IPS-18c (cell line): Measurements from ENCODE around the gene TRAF5.

Source experiments
- H3K4me3 ChIP-seq: 2 replicates; pipeline ENCODE4 v1.7.0; 2013; ENCODE audit warnings: low read depth, mild to moderate bottlenecking, low read length, moderate library complexity; ENCODE audit not compliant: insufficient read depth
- H3K9me3 ChIP-seq: one replicate; pipeline ENCODE4 v1.6.1; 2013; ENCODE audit warnings: mild to moderate bottlenecking, low read length, moderate library complexity; ENCODE audit not compliant: control insufficient read depth, insufficient read depth

TRAF5 gene

DNA sequence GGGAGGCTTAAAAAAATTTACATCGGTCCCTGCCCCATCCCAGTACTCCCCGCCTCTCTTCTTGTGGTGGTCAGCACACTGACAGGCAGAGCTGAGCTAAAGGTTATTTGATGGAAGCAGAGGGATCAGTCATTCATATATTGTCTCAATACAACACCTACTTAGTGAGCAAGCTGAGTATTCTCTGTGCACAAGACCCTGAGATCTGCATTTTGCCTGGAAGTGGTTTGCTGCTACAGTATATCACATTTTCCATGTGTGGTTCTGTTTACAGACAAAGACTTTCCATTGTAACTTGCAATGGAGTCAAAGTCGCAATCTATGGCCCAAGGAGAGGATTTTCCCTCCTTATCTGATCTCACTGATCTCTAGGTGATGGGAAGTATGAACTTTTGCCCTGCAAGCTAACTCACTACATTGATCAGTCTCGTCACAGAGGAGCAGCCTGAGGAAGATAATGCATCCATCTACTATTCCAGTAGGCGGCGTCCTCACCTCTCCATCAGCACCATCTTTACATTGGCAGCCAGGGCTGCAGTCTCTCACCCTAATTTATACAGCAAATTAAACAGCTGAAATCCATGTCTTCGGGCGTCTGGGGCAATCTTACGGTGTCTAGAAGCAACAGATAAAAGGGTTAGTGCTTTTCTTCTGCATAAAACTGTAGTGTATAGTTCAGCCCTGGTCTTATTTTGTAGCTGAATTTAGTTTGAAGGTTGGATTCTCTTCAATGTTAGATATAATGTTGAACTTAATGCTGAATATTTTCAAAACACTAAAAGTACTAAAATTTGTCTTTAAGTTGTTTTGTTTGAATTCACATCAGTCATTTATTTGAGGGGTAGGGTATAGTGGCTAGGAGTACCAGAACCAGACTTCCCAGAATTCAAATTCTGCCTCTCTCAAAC lies 3.2 kb upstream of the TRAF5 start:
- Histone ChIP-seq H3K4me3 (no peak overlapping the region), H3K9me3 (no peaks in the 10 kb centered on the region)

DNA sequence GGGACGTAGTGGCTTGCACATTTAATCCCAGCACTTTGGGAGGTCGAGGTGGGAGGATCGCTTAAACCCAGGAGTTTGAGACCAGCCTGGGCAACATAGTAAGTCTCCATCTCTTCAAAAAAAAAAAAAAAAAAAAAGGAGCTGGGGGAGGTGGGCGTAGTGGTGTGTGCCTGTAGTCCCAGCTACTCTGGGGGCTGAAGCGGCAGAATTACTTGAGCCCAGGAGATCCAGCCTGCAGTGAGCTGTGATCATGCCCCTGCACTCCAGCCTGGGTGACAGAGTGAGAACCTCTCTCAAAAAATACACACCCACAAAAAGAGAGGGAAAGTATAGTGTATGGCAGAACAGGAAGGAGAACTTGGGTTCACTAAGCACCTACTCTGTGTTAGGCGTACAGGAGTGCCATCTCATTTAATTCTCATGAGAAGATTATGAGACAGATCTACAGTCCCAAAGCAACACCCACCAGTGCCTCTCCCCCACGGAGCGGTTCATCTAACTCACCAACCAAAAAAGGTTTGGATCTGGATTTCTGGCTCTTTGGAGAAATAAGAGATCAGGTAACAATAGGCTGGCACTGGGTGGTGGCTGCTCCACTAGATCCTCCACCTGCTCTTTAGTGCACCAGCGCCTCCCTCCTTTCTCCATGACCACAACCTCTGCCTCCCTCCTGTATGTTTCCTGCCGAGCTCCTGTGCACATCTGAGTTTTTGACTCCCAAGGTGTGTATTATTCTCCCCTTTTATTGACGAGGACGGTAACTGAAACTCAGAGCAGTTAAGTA lies 1.4 kb upstream of the TRAF5 start:
- no peaks in the 10 kb centered on the region for H3K9me3 ChIP-seq
- H3K4me3 ChIP-seq: no peak overlapping the region

DNA sequence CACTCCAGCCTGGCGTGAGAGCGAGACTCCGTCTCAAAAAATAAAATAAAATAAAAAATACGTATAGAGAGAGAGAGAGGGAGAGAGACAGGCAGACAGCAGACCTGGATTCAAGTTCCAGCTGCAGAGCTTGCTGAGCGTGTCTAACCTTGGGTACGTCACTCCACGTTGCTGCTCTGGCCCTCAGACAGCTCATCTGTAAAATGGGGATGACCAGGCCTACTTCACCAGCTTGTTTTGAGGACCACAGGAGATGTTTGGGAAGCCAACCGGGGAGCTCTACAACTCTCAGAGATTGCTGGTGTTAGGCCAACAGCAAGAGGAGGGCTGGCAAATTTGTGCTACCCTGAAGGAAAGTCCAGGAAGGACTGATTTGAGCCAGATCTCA lies 499 bp upstream of the TRAF5 start:
- Histone ChIP-seq H3K4me3 (no peak overlapping the region; the same call in 1 of the 2 replicates), H3K9me3 (no peaks in the 10 kb centered on the region)

DNA sequence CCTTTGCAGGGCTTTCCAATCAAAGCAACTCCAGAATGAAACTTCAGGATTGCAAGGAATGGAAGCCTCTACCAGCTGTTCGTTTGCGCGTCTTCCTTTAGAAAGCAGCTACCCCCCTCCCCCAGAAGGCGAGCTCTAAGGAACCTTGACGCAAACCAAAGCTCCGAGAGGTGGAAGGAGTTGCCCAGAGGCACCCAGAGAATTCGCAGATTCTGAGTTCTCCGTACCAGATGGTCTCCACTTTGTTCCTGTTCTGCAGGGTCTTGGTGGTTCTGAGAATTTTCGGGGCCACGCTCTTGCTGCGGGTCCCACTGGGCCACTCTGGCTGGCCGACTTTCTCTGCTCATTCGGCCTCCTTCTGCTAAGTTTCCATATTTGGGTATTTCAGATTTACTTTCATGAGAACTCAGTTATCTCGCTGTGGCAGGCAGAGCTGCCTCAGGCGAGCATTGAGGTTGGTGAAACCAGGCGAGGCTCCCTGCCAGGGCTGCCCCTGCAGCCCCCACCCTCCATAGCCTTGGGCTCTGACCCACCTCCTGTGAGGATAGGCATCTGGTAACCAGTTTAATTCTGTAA lies 801 bp downstream of the TRAF5 start:
- H3K4me3 ChIP-seq: peak overlapping the region; percentile 66
- no peaks in the 10 kb centered on the region for H3K9me3 ChIP-seq

DNA sequence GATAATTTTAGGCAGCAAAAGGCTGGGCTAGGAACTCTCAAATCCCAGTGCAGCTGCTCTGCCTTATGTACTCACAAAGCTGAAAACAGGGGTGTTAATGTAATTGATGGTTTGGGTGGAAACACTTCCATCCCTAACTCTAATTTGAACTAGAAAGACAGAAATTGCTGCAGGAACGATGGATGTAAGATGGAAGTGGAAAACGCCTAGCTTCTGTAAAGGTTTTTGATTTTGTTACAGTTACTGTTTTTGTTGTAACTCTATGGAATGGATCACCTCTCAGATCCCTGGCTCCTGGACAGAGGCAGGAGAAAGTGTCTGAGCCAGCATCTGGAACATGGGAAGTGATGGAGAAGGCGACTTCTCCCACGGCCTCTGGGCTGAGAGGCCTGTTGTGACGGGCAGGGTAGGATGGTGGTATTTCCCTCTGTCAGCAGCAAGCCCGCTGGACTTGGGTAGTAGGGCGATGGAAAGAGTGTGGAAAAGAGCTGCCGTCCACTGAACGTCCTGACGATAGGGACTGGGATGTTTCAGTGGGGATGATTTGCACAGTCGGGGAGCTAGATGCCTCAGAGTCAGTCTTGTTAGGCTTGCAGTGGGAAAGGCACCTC lies 1.6 kb downstream of the TRAF5 start:
- H3K9me3 ChIP-seq: no peaks in the 10 kb centered on the region
- 0 out of 2 replicates have a peak overlapping the region, but pooled peaks have one; percentile 66 for H3K4me3 ChIP-seq

DNA sequence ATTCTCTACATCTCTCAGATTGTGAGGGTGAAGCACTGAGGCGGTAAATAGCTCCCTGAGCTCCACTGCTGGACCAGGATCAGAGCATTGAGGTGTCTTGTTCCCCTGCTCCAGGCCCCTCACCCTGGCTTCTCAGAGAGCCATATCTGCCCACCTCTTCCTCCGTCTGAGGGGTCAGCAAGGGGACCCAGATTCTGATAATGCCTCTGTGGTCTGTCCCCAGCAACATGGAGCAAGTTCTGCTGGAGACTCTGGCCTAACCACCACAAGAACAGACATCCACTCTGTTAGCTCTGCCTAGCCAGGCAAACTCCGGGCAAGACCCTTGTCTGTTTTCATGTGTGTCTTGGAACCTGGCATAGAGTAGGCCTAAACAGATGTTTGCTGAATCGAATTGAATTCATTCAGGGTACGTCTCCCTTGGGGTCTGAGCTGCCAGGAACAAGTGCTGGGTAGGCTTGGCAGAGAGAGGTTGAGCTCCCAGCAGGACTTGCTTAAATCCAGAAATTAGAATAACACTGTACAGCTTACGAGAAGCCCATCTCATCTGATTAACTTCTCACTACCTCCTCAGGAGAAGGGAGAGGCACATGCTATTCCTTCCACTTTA lies 2.3 kb downstream of the TRAF5 start:
- no peaks in the 10 kb centered on the region for H3K9me3 ChIP-seq
- H3K4me3 ChIP-seq: no peak overlapping the region

DNA sequence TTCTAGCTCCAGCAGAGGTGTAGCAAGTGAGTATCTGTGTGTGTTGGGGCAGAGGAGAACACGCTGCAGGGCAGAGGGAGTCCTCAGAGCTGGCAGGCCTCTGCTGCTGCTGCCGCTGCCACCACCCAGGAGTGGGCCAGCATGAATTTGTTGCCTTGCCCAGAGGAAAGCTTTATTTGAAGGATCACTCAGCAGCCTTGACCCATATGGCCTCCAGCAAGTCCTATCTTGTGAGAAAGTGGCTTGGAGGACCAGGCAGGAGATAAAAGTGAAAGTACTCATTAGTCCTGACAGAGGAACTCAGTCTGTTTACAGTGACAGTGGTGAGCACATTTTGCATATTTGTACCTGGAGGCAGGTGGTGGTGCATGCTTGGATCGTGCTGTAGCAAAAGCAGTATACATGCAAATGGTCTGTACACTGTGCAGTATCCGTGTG lies 3.1 kb downstream of the TRAF5 start:
- H3K9me3 ChIP-seq: no peaks in the 10 kb centered on the region
- H3K4me3 ChIP-seq: no peak overlapping the region

DNA sequence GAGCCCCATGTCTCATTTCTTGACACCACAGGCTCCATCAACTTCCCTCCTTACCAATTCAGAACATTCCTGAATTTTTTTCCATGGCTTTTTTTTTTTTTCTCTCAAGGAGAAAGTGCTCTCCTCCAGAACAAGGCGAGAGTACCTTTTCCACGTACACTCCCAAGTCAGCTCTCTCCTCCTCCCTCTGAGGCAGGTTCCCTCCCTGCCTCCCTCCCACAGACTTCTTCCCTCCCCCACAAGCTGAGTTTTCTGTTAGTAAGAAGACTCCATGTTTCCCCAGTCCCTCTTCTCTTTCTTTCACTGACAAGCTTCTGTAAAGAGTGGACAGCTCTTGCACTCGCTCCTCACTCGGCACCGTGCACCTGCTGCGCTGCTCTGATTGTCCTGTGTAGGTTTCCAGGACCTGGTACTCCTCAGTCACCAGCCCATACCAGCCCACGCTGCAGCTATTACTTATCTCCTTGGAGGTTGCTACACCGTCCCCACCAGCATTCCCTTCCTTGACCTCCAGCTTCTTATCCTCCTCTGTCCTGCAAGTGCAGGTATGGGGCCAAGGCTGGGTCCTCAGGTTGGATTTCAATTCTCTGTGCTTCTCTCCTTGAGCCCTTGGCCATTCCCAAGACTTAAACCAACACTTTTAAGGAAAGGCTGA lies 3.8 kb downstream of the TRAF5 start:
- Histone ChIP-seq H3K4me3 (no peak overlapping the region), H3K9me3 (no peaks in the 10 kb centered on the region)

DNA sequence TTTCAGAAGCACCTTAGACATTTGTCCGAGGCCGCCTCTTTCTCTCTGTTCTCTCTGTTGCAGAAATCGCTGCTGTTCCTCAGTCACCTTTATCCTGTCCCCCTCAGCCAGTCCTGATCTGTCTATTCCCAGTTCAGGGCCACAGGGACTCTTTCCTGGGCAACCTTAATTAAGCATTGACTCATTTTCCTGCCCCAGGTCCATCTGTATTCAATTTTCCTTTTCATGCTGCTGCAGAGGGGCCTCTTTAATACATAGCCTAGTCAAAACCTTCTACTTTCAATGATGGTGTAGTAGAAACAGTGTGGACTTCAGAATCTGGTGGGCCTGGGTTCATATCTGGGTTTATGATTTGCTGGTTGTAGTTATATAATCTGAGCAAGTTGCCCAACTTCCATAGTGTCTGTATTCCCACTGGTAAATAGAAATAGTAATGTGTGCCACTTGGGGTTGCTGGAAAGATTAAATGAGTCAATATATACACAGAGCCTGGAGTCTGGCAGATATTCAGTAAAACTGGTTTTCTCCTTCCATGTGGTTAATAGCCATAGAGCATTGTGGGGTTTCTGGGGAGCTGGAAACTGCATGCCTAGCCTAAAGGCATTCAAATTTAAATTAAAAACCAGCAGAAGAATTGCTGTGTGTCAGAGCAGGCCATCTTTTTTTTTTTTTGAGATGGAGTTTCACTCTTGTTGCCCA lies 4.5 kb downstream of the TRAF5 start:
- no peaks in the 10 kb centered on the region for H3K9me3 ChIP-seq

DNA sequence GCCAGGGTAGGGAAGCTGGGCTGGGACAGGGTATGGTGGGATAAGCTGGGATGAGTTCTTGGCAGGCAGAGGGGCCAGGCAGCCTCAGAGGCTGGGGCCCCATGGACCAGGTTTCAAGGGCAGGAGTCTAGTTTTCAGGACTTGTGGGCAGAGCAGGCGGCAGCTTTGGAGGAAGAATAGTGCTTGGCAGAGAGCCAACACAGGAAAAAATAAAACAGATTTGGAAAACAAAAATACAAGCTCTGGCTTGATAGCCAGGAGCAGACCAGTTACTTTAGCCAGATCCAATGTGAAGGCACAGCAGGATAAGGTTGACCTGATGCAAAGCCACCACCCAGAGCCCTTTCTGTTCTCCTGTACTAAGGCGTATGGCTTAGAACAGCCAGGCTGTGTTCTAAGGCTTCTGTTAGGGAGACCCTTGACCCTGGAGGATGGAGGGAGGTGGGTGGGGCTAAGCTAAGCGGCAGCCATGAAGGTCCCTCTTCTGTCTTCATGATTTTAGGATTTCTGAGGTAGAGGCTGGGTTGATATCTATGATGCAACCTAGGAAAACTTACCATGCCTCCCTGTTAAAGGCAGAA lies 5.5 kb downstream of the TRAF5 start:
- H3K4me3 ChIP-seq: no peak overlapping the region
- H3K9me3 ChIP-seq: no peaks in the 10 kb centered on the region

More for the DNA sequence above, 4.5 kb downstream of the TRAF5 start:
- H3K4me3 ChIP-seq: no peak overlapping the region

DNA sequence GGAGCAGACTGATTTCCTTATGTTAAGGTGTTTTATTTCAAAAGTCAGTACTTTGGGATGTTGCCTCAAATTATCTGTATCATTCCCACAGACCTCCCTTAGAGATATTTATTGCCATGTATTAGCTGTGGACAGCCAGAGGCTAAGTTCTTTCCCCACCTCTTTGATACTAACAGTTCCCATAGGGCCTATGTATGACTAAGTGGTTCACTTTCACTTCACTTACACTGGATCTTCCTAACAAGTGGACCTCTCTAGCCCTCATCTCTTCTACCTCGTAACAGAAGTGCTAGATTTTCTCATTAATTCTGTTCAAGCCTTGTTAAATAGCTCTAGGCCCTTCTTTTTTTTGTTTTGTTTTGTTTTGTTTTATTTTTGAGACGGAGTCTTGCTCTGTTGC lies 6.2 kb downstream of the TRAF5 start:
- Histone ChIP-seq H3K9me3 (no peaks in the 10 kb centered on the region), H3K4me3 (no peak overlapping the region)

DNA sequence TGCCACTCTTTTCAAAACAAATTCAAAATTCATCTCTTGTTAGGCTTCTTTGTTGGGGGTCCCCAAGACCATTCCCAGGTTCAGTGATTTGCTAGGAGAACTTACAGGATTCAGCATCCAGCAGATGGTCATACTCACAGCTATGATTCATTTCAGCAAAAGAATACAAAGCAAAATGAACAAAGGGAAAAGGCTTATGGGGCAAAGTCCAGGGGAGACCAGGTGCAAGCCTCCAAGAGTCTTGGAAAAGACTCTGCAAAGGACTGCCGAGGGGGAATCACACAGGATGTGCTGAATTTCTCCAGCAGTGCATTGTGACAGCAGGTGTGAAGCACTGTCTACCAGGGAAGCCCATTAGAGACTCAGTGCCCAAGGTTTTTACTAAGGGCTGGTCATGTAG lies 7.3 kb downstream of the TRAF5 start:
- Histone ChIP-seq H3K4me3 (no peak overlapping the region), H3K9me3 (no peaks in the 10 kb centered on the region)

DNA sequence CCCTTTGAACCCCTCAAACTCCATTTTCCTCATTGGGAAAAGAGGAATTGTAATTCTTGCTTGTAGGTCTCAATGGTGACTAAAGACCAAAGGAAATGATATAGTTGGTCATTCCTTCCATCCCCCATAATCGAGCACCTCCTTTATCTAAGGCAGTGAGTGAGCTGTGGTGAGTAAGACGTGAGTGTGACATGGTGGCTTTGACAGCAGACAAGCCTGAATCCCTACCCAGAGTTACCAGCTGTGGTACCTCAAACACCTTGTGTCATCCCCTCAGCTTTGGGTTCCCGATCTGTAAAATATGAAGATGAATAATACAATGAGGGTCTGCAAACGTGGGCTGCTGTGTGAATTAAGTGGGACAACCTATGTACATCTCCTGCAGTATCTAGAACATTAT lies 8.4 kb downstream of the TRAF5 start:
- Histone ChIP-seq H3K9me3 (no peaks in the 10 kb centered on the region), H3K4me3 (no peak overlapping the region)

DNA sequence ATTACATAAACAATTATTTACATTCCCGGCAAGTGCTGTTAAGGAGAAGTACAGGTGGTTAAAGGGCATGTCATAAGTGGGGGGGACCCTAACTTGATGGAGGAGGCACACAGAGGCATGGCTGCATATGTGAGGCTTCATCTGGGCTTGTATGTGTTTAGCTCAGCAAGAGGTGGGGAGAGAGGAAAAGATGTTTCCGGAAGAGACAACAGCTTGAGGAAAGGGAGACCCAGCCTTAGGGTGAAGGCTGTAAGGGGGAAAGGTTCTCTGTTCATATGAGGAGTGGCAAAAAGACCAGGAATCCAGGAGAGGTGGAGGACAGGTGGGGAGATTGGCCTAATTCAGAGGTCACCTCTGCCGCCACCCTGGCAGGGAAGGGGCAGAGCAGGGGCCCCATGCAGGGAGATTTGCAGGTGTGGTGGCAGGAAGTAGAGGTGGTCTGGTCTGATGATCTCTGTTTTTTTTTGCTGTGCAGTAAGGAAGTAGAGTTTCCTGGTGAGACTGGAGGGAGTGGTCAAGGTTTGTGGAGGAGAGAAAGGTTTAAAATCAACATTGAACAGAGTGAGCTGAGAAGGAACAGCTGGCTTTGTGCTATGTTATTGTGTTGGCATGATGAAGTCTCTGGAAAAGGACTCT lies 9.0 kb downstream of the TRAF5 start:
- H3K9me3 ChIP-seq: no peaks in the 10 kb centered on the region
- no peak overlapping the region for H3K4me3 ChIP-seq

DNA sequence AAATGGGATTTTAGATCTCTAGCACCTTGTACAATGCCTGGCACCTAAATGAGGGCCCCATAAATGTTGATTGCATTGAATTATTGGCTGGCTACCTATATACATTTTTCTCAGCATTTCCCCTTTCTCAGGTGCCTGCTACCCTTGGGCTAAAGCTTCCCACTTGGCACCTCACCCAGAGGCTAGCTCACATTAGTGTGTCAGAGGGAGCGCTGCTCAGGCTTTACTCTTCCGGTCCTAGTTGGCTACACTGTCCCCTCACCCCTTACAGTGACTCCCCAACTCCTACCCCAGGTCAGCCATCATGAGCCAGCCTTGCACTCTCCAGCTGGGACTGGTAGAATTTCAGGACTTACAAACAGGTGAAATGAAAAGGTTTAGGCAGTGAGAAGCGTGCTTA lies 9.5 kb downstream of the TRAF5 start:
- H3K9me3 ChIP-seq: no peaks in the 10 kb centered on the region
- H3K4me3 ChIP-seq: no peak overlapping the region
